GM10248 (cell line): ENCODE measurements around the gene TSPAN14.
A peak's percentile ranks its signal among the peaks of the same experiment; 100 is the strongest.

Experiments used
- CTCF ChIA-PET: fragments of 300-600 bp; sonication (Branson Sonifier 250); formaldehyde crosslinking; extraction: SDS; loops from one replicate; lab custom pipeline; 2021; ENCODE audit warnings: antibody characterized with exemption; lab: Yijun Ruan, JAX
- POLR2A ChIA-PET: fragments of 350-650 bp; sonication (Branson Sonifier 250); formaldehyde crosslinking; extraction: SDS; loops from one replicate; lab custom pipeline; 2020; ENCODE audit warnings: antibody characterized with exemption; lab: Yijun Ruan, JAX
- DNase-seq: peaks from one replicate; pipeline ENCODE4 v3.0.0; 2012; ENCODE audit errors: extremely low spot score
- CTCF ChIP-seq: IDR thresholded peaks from 2 replicates; pipeline ENCODE4 v1.5.1; 2012; ENCODE audit warnings: mild to moderate bottlenecking, low read depth; ENCODE audit errors: extremely low read depth, missing control alignments, control extremely low read depth

Gene TSPAN14

GRCh38 chr10:80471001-80471400 is 16.9 kb downstream of the TSPAN14 start:
- no peak for DNase-seq
- ChIA-PET POLR2A (no interaction called here), CTCF (interaction anchor here (0.7 to 50.4 kb wide), 9 partner anchors 7 to 93 kb away, joined by 3 to 1060 read pairs (median 6); no protein-coding TSS in a partner anchor)
- TF ChIP-seq CTCF: no peak

- POLR2A ChIA-PET: no interaction called here
- DNase-seq: no peak
- TF ChIP-seq CTCF: no peak
- CTCF ChIA-PET: interaction anchor here (1.5 to 50.4 kb wide), 9 partner anchors 8 to 89 kb away, joined by 3 to 1060 read pairs (median 12); no protein-coding TSS in a partner anchor
These were observed 17.7 kb downstream of the TSPAN14 start for GRCh38 chr10:80471715-80472233.

GRCh38 chr10:80472234-80473095 is 18.4 kb downstream of the TSPAN14 start:
- peak; percentile 76 for DNase-seq
- CTCF ChIA-PET: interaction anchor here (0.7 to 50.4 kb wide), 15 partner anchors 8 to 546 kb away, joined by 3 to 1060 read pairs (median 6); no protein-coding TSS in a partner anchor
- no peak for TF ChIP-seq CTCF
- POLR2A ChIA-PET: no interaction called here

- ChIA-PET POLR2A (no interaction called here), CTCF (interaction anchor here (0.7 to 50.4 kb wide), 13 partner anchors 8 to 546 kb away, joined by 3 to 1060 read pairs (median 3); no protein-coding TSS in a partner anchor)
- no peak for DNase-seq
- TF ChIP-seq CTCF: no peak
These were observed 19.1 kb downstream of the TSPAN14 start for GRCh38 chr10:80473096-80473657.

- DNase-seq: no peak
- POLR2A ChIA-PET: interaction anchor here (0.5 kb wide), 1 partner anchor 10 kb away, joined by 3 read pairs; no protein-coding TSS in a partner anchor
These were observed 19.8 kb downstream of the TSPAN14 start for GRCh38 chr10:80473692-80474596.

More at GRCh38 chr10:80473692-80474596, 19.8 kb downstream of the TSPAN14 start:
- TF ChIP-seq CTCF: no peak
- CTCF ChIA-PET: interaction anchor here (1.2 to 50.4 kb wide), 9 partner anchors 11 to 545 kb away, joined by 3 to 1060 read pairs (median 6); no protein-coding TSS in a partner anchor
